Uterine smooth muscle cell (primary cell): ENCODE measurements around the gene VSTM2A. TPM values are rescaled to one million over a fixed set of nuclear protein-coding genes. Genes with fewer than 3 reads are reported as not detected.

Experiments used
- total RNA-seq: library from RNA; depleted of rRNA; stranded (reverse); fragments of >200 nt; gene quantifications from 2 replicates; pipeline ENCODE4 v1.2.3, GENCODE V29; 2014

The VSTM2A gene
- total RNA-seq, result not detected in 2 replicates

GRCh38 chr7:54541669-54542625 is at the start of gene VSTM2A:
TSS of gene VSTM2A (plus strand) at chr7:54542375. CDS start at chr7:54542731, 356 bp downstream.

Other genes starting within 250 kb of the VSTM2A start
- gene SEC61G, start 216.8 kb downstream of the VSTM2A start, total RNA-seq, result 625 and 951 TPM in 2 replicates